GM13976 (cell line): Measurements from ENCODE around the gene NOXA1.
"Not testable (repeated sequence)": the region's sequence is repeated elsewhere in the genome, so short reads cannot be mapped to it uniquely, and the experiment has no call there.

Source experiments
- DNase-seq: peaks from one replicate; pipeline ENCODE4 v3.0.0; 2012; ENCODE audit warnings: low spot score
- CTCF ChIP-seq: IDR thresholded peaks from 2 replicates; pipeline ENCODE4 v1.5.1; 2012; ENCODE audit warnings: borderline replicate concordance, mild to moderate bottlenecking; ENCODE audit not compliant: insufficient read depth; ENCODE audit errors: extremely low read depth, missing control alignments, control extremely low read depth
- in situ Hi-C: fragments of 300-500 bp; cut with MboI; formaldehyde crosslinking; loops from one replicate; pipeline ENCODE4 v1.12.0; 2022; ENCODE audit warnings: low sequenced_read_pairs, mixed read lengths, inconsistent platforms; ENCODE audit not compliant: unreplicated experiment

The NOXA1 gene

GRCh38 chr9:137383784-137384756, 39.1 kb upstream of the NOXA1 start:
- no peak for TF ChIP-seq CTCF
- in situ Hi-C loops, result no loop called here
- no peak for DNase-seq

- no peak for TF ChIP-seq CTCF
- DNase-seq, result no peak
- in situ Hi-C loops, result no loop called here
Observed at GRCh38 chr9:137385061-137385655, 38.0 kb upstream of the NOXA1 start.

GRCh38 chr9:137386507-137387113, 36.6 kb upstream of the NOXA1 start:
- in situ Hi-C loops, DNase-seq: not testable (repeated sequence)

- in situ Hi-C loops, result no loop called here
- TF ChIP-seq CTCF, result no peak
- no peak for DNase-seq
Observed at GRCh38 chr9:137387114-137387890, 35.9 kb upstream of the NOXA1 start.

- no peak for DNase-seq
- TF ChIP-seq CTCF, result no peak
- in situ Hi-C loops, result no loop called here
Observed at GRCh38 chr9:137387891-137388560, 35.2 kb upstream of the NOXA1 start.

- in situ Hi-C loops, result no loop called here
- DNase-seq, result no peak
- TF ChIP-seq CTCF, result no peak
Observed at GRCh38 chr9:137388589-137389427, 34.4 kb upstream of the NOXA1 start.
